Panc1 (cell line): Measurements from ENCODE around the gene C19orf44.

Experiments used
- CTCF ChIP-seq: fragments of 450-650 bp; IDR thresholded peaks from 2 replicates; pipeline ENCODE4 v1.5.1; 2017; ENCODE audit warnings: mild to moderate bottlenecking
- POLR2AphosphoS5 ChIP-seq: IDR thresholded peaks from 2 replicates; pipeline ENCODE4 v1.6.1; 2012; ENCODE audit warnings: mild to moderate bottlenecking, low read depth, low read length, moderate library complexity

- TF ChIP-seq CTCF (no peak), POLR2AphosphoS5 (no peak)
Observed at GRCh38 chr19:16473875-16474392, 22.3 kb upstream of the C19orf44 start.
